HepG2 (cell line): ENCODE data around the gene MAD2L2. TPM values are rescaled to one million over a fixed set of nuclear protein-coding genes. Genes with fewer than 3 reads are reported as not detected.

Experiments used
- ATAC-seq: fragments of 200-7000 bp; cut with Tn5 transposase; 3 replicates; pipeline ENCODE4 v1.9.1; 2020; ENCODE audit warnings: mild to moderate bottlenecking, moderate library complexity
- BruUV-seq: library from RNA; stranded (reverse); fragments of 400-500 nt; replicated peaks from 2 replicates; lab custom pipeline; 2021; lab: Mats Ljungman, UMichigan
- CTCF ChIA-PET: fragments of 300-600 bp; formaldehyde crosslinking; extraction: SDS; loops from one replicate; lab custom pipeline; 2021; ENCODE audit warnings: low total read pairs, inconsistent platforms, low intra/inter-chr PET ratio; lab: Yijun Ruan, JAX
- POLR2A ChIA-PET: fragments of 350-600 bp; sonication (Branson Sonifier 250); formaldehyde crosslinking; loops from one replicate; lab custom pipeline; 2020; ENCODE audit warnings: antibody characterized with exemption, inconsistent platforms; lab: Yijun Ruan, JAX
- DNase-seq: peaks from one replicate; pipeline ENCODE4 v3.0.0-alpha.2; 2015; ENCODE audit warnings: low spot score
- FAIRE-seq: peaks from 3 replicates; lab custom pipeline; 2011; peaks lifted over from hg19 to GRCh38; lab: Jason Lieb, UNC
- H2AFZ ChIP-seq: one replicate; pipeline ENCODE4 v1.6.1; 2011; ENCODE audit warnings: low read length, inconsistent platforms
- H3K27ac ChIP-seq: fragments of 300-600 bp; 3 replicates; pipeline ENCODE4 v1.8.0; 2011; ENCODE audit warnings: mixed run types, mild to moderate bottlenecking, mixed read lengths, low read length, inconsistent platforms; ENCODE audit not compliant: insufficient read depth; ENCODE audit errors: extremely low read length
- H3K27me3 ChIP-seq, 2 experiments: fragments of 200-600 bp in 1 of 2; 2 replicates in 1 of 2; 3 replicates in 1 of 2; pipeline versions ENCODE4 v1.6.0 to v1.8.0; 2011; ENCODE audit warnings: low read length in 2 of 2, mild to moderate bottlenecking in 2 of 2, moderate library complexity in 2 of 2, inconsistent platforms in 1 of 2; ENCODE audit not compliant: insufficient read depth in 2 of 2, control insufficient read depth in 1 of 2
- H3K36me3 ChIP-seq, 2 experiments: fragments of 200-600 bp in 1 of 2; replicated peaks in 1 of 2; 2 replicates in 1 of 2; 3 replicates in 1 of 2; pipeline versions ENCODE4 v1.5.1 to v1.8.0; 2011; ENCODE audit warnings: low read length in 2 of 2, inconsistent platforms in 1 of 2; ENCODE audit not compliant: insufficient read depth in 2 of 2, control insufficient read depth in 1 of 2
- H3K4me1 ChIP-seq: 2 replicates; pipeline ENCODE4 v1.5.1; 2012; ENCODE audit warnings: low read length, inconsistent platforms; ENCODE audit not compliant: insufficient read depth
- H3K4me2 ChIP-seq: 2 replicates; pipeline ENCODE4 v1.6.0; 2011; ENCODE audit warnings: low read depth, low read length, inconsistent platforms
- H3K4me3 ChIP-seq, 3 experiments: fragments of 200-600 bp in 1 of 3; sonication (generic), shearing (Covaris generic) in 1 of 3; replicated peaks in 1 of 3; 2 replicates each; pipeline ENCODE4 v1.5.1; 2011 to 2016; ENCODE audit warnings: low read length in 3 of 3, inconsistent platforms in 2 of 3, low read depth in 2 of 3, mild to moderate bottlenecking in 2 of 3, control low read depth in 1 of 3, mixed read lengths in 1 of 3; ENCODE audit not compliant: insufficient read depth in 1 of 3
- H3K79me2 ChIP-seq: one replicate; pipeline ENCODE4 v1.6.1; 2011; ENCODE audit warnings: low read length, inconsistent platforms; ENCODE audit not compliant: insufficient read depth
- H3K9ac ChIP-seq: 2 replicates; pipeline ENCODE4 v1.6.0; 2011; ENCODE audit warnings: mild to moderate bottlenecking, low read depth, low read length, inconsistent platforms; ENCODE audit not compliant: insufficient read depth
- H3K9me3 ChIP-seq: 2 replicates; pipeline ENCODE4 v1.5.1; 2012; ENCODE audit warnings: mild to moderate bottlenecking, low read length
- H4K20me1 ChIP-seq: 2 replicates; pipeline ENCODE4 v1.6.0; 2011; ENCODE audit warnings: inconsistent platforms, mild to moderate bottlenecking, low read length, moderate library complexity; ENCODE audit not compliant: insufficient read depth
- FOXA1 ChIP-seq, 2 experiments: fragments of 450-650 bp in 1 of 2; sonication (generic) in 1 of 2; formaldehyde crosslinking in 1 of 2; IDR thresholded peaks; 2 replicates each; pipeline versions ENCODE4 v1.4.0 to v1.6.1; 2016 to 2020; ENCODE audit warnings: missing genetic modification reagents in 1 of 2
- LBX2 ChIP-seq: sonication (generic); formaldehyde crosslinking; IDR thresholded peaks from 2 replicates; pipeline ENCODE4 v1.5.0; 2020; ENCODE audit warnings: missing genetic modification reagents, mild to moderate bottlenecking, borderline replicate concordance
- PCBP2 ChIP-seq: fragments of 200-400 bp; formaldehyde crosslinking; optimal IDR thresholded peaks from 2 replicates; pipeline ENCODE3; 2018; ENCODE audit warnings: low read length, low read depth; ENCODE audit not compliant: poor library complexity, severe bottlenecking
- ZNF260 ChIP-seq: sonication (generic); formaldehyde crosslinking; IDR thresholded peaks from 2 replicates; pipeline ENCODE4 v1.4.0; 2020; ENCODE audit warnings: missing genetic modification reagents, low read depth, mild to moderate bottlenecking, borderline replicate concordance
- WGBS: methylation state at CpG from one replicate; pipeline ENCODE4 v1.1.6; 2017; ENCODE audit warnings: low lambda C conversion rate; 5-methylcytosine and 5-hydroxymethylcytosine counted together
- in situ Hi-C: cut with HindIII; loops from 2 replicates; pipeline ENCODE4 v1.10.0; 2017; ENCODE audit warnings: low pct_unique_long_range_greater_than_20kb; ENCODE audit not compliant: extremely low pct_ligation_motif_present
- intact Hi-C: fragments of 100-400 bp; cut with micrococcal nuclease; formaldehyde crosslinking; loops from one replicate; pipeline ENCODE4 v1.10.0; 2022; ENCODE audit not compliant: unreplicated experiment
- polyA plus RNA-seq, 8 experiments: library from polyadenylated mRNA; depleted of rRNA in 3 of 8; stranded (reverse) in 7 of 8; unstranded in 1 of 8; fragments of >200 nt; fragmentation: Illumina TruSeq in 4 of 8; extraction: Trizol in 4 of 8; gene quantifications; 2 replicates each; pipeline versions ENCODE4 v1.2.1 to v1.2.3, GENCODE V29; 2011 to 2016; ENCODE audit warnings: low read depth in 4 of 8, missing spikeins in 1 of 8, mixed read lengths in 1 of 8; ENCODE audit not compliant: insufficient read depth in 1 of 8
- total RNA-seq, 5 experiments: library from RNA; depleted of rRNA; stranded (reverse); fragments of >200 nt; fragmentation: Illumina TruSeq; extraction: Trizol; gene quantifications; 2 replicates each; pipeline ENCODE4 v1.2.3, GENCODE V29; 2016; ENCODE audit warnings: low read depth in 1 of 5

Gene MAD2L2
- total and polyA plus RNA-seq, 2 of the 13 experiments (the other 11 are each of a cell fraction or from before 2014, with no cell fraction given), result 51.8 to 53.8 TPM

DNA sequence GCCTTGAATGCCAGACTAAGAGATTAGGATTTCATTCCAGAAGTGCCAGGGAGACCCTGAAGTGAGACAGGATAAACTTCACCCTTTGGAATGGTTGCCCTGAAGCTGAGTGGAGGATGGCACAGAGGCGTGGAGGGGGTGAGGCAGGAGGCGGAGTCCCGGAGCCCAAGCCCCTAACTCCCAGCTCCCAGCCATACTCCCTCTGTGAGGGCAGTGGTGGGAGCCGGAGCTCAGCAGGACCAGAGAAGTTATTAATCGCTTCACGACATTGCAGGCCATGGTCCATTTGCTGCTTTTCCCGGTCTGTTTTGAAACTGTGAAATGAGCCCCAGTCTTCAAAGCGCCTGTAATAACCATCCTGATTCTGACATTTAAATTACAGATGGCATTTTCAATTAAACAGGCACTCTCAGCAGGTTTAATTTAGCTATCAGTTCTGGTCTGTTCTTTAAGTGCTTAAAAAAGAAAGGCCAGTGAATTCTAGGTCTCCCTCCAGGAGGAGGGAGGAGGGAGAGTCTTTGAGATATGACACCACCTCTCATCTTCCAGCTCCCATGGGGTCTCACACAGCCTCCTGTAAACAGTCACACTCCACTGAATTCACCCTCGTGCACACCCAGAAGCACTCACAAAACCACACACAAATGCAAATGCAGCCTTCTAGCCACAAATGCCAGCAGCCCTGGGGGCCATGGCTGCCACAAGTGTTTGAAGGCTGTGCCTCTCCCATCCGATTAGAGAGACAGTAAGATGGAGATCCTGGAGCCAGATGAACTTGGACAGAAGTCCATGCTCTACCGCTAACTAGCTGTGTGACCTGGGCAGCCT, 46.4 kb downstream of the MAD2L2 start (continued):
- TF ChIP-seq FOXA1 (IDR thresholded peaks at IDR 0.05) (no peak), FOXA1 (CRISPR knock-in tag; IDR thresholded peaks at IDR 0.05) (no peak), PCBP2 (no peak)

GRCh38 chr1:11629184-11630016, 51.5 kb downstream of the MAD2L2 start:
- intact Hi-C loops (no loop called here), in situ Hi-C loops (loop anchor here (25.0 kb wide), 1 partner anchor 592 kb away; the partner anchor contains the start of gene MASP2)
- H3K27ac ChIP-seq, result no peak overlapping the region
- FAIRE-seq, result no peak
- ChIA-PET CTCF (no interaction called here), POLR2A (no interaction called here)
- H3K79me2 ChIP-seq, result no peaks in the 10 kb centered on the region
- H3K36me3 ChIP-seq, result no peaks in the 10 kb centered on the region
- no TSS peak for BruUV-seq
- TF ChIP-seq LBX2 (CRISPR knock-in tag), result no peak
- no peak for TF ChIP-seq ZNF260
- no peaks in the 10 kb centered on the region for H3K9me3 ChIP-seq
- no peak for DNase-seq
- no peak for ATAC-seq
- no peak overlapping the region for H2AFZ ChIP-seq
- WGBS, result 11% methylated on average over 13 of the region's 15 CpGs
- H3K27me3 ChIP-seq, result peaks cover 0 to 31% of the 10 kb centered on the region in 2 experiments; a peak in 4 of 5 replicates
- no peaks in the 10 kb centered on the region for H4K20me1 ChIP-seq
- no peak overlapping the region for H3K4me3 ChIP-seq
- H3K9ac ChIP-seq, result no peak overlapping the region
- H3K4me2 ChIP-seq, result no peak overlapping the region
- no peaks in the 10 kb centered on the region for H3K4me1 ChIP-seq
